ENCODE measurements around the gene LDB2.

Gene LDB2

GRCh38 chr4:16717266-16717970 lies 181.0 kb downstream of the LDB2 start:
- DNase-seq, result no peak

- no peak for DNase-seq
Measured at GRCh38 chr4:16715482-16715881, 183.0 kb downstream of the LDB2 start.

GRCh38 chr4:16714191-16714590 lies 184.3 kb downstream of the LDB2 start:
- no peak for DNase-seq

GRCh38 chr4:16713696-16714095 lies 184.7 kb downstream of the LDB2 start:
- no peak for DNase-seq

GRCh38 chr4:16713271-16713670 lies 185.2 kb downstream of the LDB2 start:
- no peak for DNase-seq

GRCh38 chr4:16710198-16710597 lies 188.2 kb downstream of the LDB2 start:
- DNase-seq, result no peak

GRCh38 chr4:16707874-16708273 lies 190.6 kb downstream of the LDB2 start:
- DNase-seq, result no peak

- DNase-seq, result no peak
Measured at GRCh38 chr4:16706251-16706650, 192.2 kb downstream of the LDB2 start.

GRCh38 chr4:16705341-16705740 lies 193.1 kb downstream of the LDB2 start:
- no peak for DNase-seq

- no peak for DNase-seq
Measured at GRCh38 chr4:16704489-16704888, 194.0 kb downstream of the LDB2 start.

- no peak for DNase-seq
Measured at GRCh38 chr4:16695896-16696295, 202.5 kb downstream of the LDB2 start.

- DNase-seq, result no peak
Measured at GRCh38 chr4:16694884-16695276, 203.6 kb downstream of the LDB2 start.

GRCh38 chr4:16694173-16694883 lies 204.1 kb downstream of the LDB2 start:
- no peak for DNase-seq

GRCh38 chr4:16693641-16694040 lies 204.8 kb downstream of the LDB2 start:
- no peak for DNase-seq

- no peak for DNase-seq
Measured at GRCh38 chr4:16692961-16693506, 205.4 kb downstream of the LDB2 start.

GRCh38 chr4:16692524-16692923 lies 205.9 kb downstream of the LDB2 start:
- DNase-seq, result no peak

GRCh38 chr4:16692046-16692445 lies 206.4 kb downstream of the LDB2 start:
- no peak for DNase-seq

GRCh38 chr4:16691450-16691849 lies 207.0 kb downstream of the LDB2 start:
- no peak for DNase-seq

- no peak for DNase-seq
Measured at GRCh38 chr4:16687845-16688244, 210.6 kb downstream of the LDB2 start.

- no peak for DNase-seq
Measured at GRCh38 chr4:16687011-16687410, 211.4 kb downstream of the LDB2 start.

- no peak for DNase-seq
Measured at GRCh38 chr4:16686195-16686594, 212.2 kb downstream of the LDB2 start.

- DNase-seq, result no peak
Measured at GRCh38 chr4:16685536-16685935, 212.9 kb downstream of the LDB2 start.

- no peak for DNase-seq
Measured at GRCh38 chr4:16684935-16685334, 213.5 kb downstream of the LDB2 start.

- DNase-seq, result no peak
Measured at GRCh38 chr4:16684097-16684496, 214.3 kb downstream of the LDB2 start.
